Measurements from ENCODE around the gene STK11IP.
"Not testable (repeated sequence)": the region's sequence is repeated elsewhere in the genome, so short reads cannot be mapped to it uniquely, and the experiment has no call there.

Gene STK11IP

GRCh38 chr2:219650426-219651248, 53.0 kb downstream of the STK11IP start:
- DNase-seq (ENCODE audit: low read depth): no peak

- not testable (repeated sequence) for DNase-seq (ENCODE audit: low read depth)
Observed at GRCh38 chr2:219651656-219652055, 54.0 kb downstream of the STK11IP start.

GRCh38 chr2:219656526-219656925, 58.9 kb downstream of the STK11IP start:
- peak; percentile 89 for DNase-seq (ENCODE audit: low read depth)

- peak; percentile 66 for DNase-seq (ENCODE audit: low read depth)
Observed at GRCh38 chr2:219658196-219658846, 60.7 kb downstream of the STK11IP start.

- DNase-seq (ENCODE audit: low read depth): peak; percentile 56
Observed at GRCh38 chr2:219658874-219659273, 61.2 kb downstream of the STK11IP start.

GRCh38 chr2:219661197-219661954, 63.7 kb downstream of the STK11IP start:
- DNase-seq (ENCODE audit: low read depth): peak; percentile 25

GRCh38 chr2:219661955-219662395, 64.3 kb downstream of the STK11IP start:
- peak; percentile 66 for DNase-seq (ENCODE audit: low read depth)

GRCh38 chr2:219662566-219662965, 64.9 kb downstream of the STK11IP start:
- no peak for DNase-seq (ENCODE audit: low read depth)

- no peak for DNase-seq (ENCODE audit: low read depth)
Observed at GRCh38 chr2:219663116-219663762, 65.6 kb downstream of the STK11IP start.

GRCh38 chr2:219664041-219664440, 66.4 kb downstream of the STK11IP start:
- DNase-seq (ENCODE audit: low read depth): no peak

- no peak for DNase-seq (ENCODE audit: low read depth)
Observed at GRCh38 chr2:219664944-219665343, 67.3 kb downstream of the STK11IP start.

- DNase-seq (ENCODE audit: low read depth): no peak
Observed at GRCh38 chr2:219665926-219666325, 68.3 kb downstream of the STK11IP start.

All from ELR (cell line).